ENCODE data around the gene DEPP1.

The DEPP1 gene

DNA sequence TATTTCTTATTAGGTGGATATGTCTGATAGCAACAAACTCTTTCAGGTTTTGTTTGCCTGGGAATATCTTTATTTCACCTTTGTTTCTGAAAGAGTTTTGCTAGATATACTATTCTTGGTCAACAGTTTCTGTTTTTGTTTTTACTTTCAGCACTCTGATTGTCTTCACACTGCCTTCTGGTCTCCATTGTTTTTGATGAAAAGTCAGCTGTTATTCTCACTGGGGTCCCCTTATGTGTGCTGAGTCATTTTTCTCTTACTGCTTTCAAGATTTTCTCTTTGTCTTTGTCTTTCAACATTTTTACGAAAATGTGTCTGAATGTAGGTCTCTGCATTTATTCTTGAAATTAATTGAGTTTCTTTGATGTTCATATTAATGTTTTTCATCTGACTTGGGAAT is 34.3 kb downstream of the DEPP1 start:
- H3K4me1 ChIP-seq (ENCODE audit: control insufficient read depth in 2 of 2, insufficient read depth in 2 of 2, low read length in 2 of 2): peaks cover 0 to 2% of the 10 kb centered on the region in 2 donors
- no peak overlapping the region for H3K9ac ChIP-seq (ENCODE audit: low read depth in 1 of 2, low read length in 2 of 2)
- no peaks in the 10 kb centered on the region for H3K36me3 ChIP-seq (ENCODE audit: control insufficient read depth in 2 of 2, insufficient read depth in 2 of 2, low read length in 2 of 2)
- no peak overlapping the region for H3K27ac ChIP-seq (ENCODE audit: low read depth in 2 of 2, low read length in 2 of 2)
- H3K9me3 ChIP-seq (ENCODE audit: control insufficient read depth in 2 of 2, low read length in 2 of 2): no peaks in the 10 kb centered on the region
- H3K27me3 ChIP-seq (ENCODE audit: control insufficient read depth in 2 of 2, insufficient read depth in 2 of 2, low read length in 2 of 2): no peaks in the 10 kb centered on the region
- H3K4me3 ChIP-seq (ENCODE audit: low read length in 2 of 2): no peak overlapping the region

DNA sequence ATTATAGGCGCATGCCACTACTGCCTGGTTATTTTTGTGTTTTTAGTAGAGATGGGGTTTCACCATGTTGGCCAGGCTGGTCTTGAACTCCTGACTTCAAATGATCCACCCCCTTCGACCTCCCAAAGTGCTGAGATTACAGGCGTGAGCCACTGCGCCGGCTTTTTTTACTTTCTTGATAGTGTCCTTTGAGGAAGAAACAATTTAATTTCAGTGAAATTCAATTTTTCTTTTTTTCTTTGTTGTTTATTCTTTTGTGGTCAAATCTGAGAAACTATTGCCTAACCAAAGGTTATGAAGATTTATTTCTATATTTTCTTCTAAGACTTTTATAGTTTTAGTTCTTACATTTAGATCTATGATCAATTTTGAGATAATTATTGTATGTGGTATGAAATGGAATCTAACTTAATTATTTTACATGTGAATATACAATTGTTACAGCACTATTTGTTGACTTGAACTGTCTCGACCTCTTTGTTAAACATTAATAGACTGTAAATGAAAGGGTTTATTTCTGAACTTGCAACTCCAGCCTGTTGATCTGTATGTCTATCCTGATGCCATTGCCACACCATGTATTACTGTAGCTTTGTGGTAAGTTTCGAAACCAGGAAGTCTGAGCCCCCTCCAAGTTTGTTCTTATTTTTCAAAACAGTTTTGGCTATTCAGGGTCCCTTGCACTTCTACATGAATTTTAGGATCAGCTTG is 38.8 kb downstream of the DEPP1 start:
- Histone ChIP-seq H3K4me3 (ENCODE audit: low read length in 2 of 2) (no peak overlapping the region), H3K4me1 (ENCODE audit: control insufficient read depth in 2 of 2, insufficient read depth in 2 of 2, low read length in 2 of 2) (no peaks in the 10 kb centered on the region), H3K9me3 (ENCODE audit: control insufficient read depth in 2 of 2, low read length in 2 of 2) (no peaks in the 10 kb centered on the region), H3K9ac (ENCODE audit: low read depth in 1 of 2, low read length in 2 of 2) (no peak overlapping the region), H3K27me3 (ENCODE audit: control insufficient read depth in 2 of 2, insufficient read depth in 2 of 2, low read length in 2 of 2) (no peaks in the 10 kb centered on the region), H3K36me3 (ENCODE audit: control insufficient read depth in 2 of 2, insufficient read depth in 2 of 2, low read length in 2 of 2) (no peaks in the 10 kb centered on the region), H3K27ac (ENCODE audit: low read depth in 2 of 2, low read length in 2 of 2) (no peak overlapping the region)

DNA sequence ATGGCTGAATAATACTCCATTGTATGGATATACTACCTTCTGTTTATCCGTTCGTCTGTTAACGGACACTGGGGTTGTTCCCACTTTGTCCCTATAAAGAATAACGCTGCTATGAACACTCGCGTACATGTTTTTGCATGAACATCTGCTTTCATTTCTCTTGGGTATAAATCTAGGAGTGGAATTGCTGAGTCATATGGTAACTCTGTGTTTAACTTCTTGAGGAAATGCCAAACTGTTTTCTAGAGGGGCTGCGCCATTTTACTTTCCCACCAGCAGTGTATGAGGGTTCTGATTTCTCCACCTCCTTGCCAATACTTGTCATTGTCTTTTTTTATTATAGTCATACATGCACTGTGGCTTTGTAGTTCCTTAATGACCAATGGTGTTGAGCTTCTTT is 39.7 kb downstream of the DEPP1 start:
- Histone ChIP-seq H3K4me3 (ENCODE audit: low read length in 2 of 2) (no peak overlapping the region), H3K4me1 (ENCODE audit: control insufficient read depth in 2 of 2, insufficient read depth in 2 of 2, low read length in 2 of 2) (no peaks in the 10 kb centered on the region), H3K27ac (ENCODE audit: low read depth in 2 of 2, low read length in 2 of 2) (no peak overlapping the region), H3K9ac (ENCODE audit: low read depth in 1 of 2, low read length in 2 of 2) (no peak overlapping the region), H3K36me3 (ENCODE audit: control insufficient read depth in 2 of 2, insufficient read depth in 2 of 2, low read length in 2 of 2) (no peaks in the 10 kb centered on the region), H3K9me3 (ENCODE audit: control insufficient read depth in 2 of 2, low read length in 2 of 2) (no peaks in the 10 kb centered on the region), H3K27me3 (ENCODE audit: control insufficient read depth in 2 of 2, insufficient read depth in 2 of 2, low read length in 2 of 2) (no peaks in the 10 kb centered on the region)

DNA sequence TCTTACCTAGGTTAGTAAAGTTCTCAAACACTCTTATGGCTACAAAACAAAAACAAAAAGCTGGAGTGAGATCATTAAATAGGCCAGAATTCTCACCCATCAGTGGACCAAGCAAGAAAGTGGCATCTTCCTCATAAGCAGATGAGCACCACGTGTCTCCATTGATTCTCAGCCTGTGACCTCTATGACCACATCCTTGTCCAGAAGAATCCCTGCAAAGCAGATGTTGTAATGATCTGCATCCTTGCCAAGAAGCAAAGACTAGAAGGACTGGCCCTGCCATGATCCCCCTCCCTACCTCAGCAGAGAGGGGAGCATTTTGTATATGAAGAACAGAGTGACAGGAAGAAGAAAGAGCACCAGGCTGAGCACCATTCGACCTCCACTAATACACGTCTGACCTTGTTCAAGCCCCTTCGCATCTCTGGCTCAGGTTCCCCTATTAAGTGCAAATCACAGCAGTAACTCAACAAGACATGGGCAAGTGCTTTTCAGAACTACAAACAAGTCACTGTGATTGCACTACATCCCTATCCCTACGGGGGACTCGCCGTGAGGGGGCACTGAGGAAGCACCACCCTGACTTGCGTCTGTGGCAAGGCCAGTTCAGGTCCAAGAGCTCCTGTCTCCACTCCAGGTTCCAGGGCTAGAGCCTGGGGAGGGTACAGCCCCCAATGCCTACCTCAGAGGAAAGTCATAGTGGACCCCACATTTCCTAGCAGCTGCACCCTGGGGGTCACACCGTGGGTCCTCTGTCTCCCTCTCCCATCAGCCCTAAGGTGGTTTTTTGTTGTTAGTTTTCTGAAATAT is 41.2 kb downstream of the DEPP1 start:
- H3K36me3 ChIP-seq (ENCODE audit: control insufficient read depth in 2 of 2, insufficient read depth in 2 of 2, low read length in 2 of 2): no peaks in the 10 kb centered on the region
- no peak overlapping the region for H3K4me3 ChIP-seq (ENCODE audit: low read length in 2 of 2)
- H3K27ac ChIP-seq (ENCODE audit: low read depth in 2 of 2, low read length in 2 of 2): no peak overlapping the region
- no peaks in the 10 kb centered on the region for H3K9me3 ChIP-seq (ENCODE audit: control insufficient read depth in 2 of 2, low read length in 2 of 2)
- H3K27me3 ChIP-seq (ENCODE audit: control insufficient read depth in 2 of 2, insufficient read depth in 2 of 2, low read length in 2 of 2): no peaks in the 10 kb centered on the region
- H3K4me1 ChIP-seq (ENCODE audit: control insufficient read depth in 2 of 2, insufficient read depth in 2 of 2, low read length in 2 of 2): peaks cover 0 to 2% of the 10 kb centered on the region in 2 donors
- H3K9ac ChIP-seq (ENCODE audit: low read depth in 1 of 2, low read length in 2 of 2): no peak overlapping the region

DNA sequence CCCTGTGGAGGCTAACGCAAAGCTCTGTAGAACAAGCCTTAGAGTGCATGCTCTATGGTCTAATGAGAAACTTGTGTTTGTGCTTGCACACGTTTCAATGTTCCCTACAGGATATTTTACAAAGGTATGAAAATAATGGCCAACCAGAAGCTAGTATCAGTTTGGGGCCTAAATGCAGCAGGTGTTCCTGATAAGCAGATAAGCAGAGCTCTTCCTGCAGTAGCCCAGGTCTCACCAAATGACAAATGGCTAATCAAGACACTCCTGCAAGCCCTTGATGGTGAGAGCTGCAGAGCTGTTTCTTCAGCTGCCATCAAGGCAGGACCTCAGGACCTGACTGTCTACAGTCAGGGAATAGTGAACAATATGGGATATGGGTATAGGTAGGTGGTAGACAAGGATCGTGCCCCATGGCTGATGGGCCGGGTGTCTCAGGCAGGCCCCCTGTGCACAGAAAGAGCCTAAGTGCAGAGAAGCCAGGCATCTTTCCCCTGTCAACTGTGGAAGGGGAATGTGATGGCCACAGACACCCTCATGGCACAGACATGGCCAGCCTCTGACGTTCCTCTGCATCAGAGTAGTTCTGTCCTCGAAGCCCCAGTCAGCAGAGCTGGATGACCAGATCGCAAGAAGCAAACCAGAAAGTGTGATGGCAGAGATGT is 42.2 kb downstream of the DEPP1 start:
- Histone ChIP-seq H3K27ac (ENCODE audit: low read depth in 2 of 2, low read length in 2 of 2) (peak overlapping the region in 1 of 2 donors; percentile 5), H3K4me3 (ENCODE audit: low read length in 2 of 2) (no peak overlapping the region), H3K27me3 (ENCODE audit: control insufficient read depth in 2 of 2, insufficient read depth in 2 of 2, low read length in 2 of 2) (no peaks in the 10 kb centered on the region), H3K9ac (ENCODE audit: low read depth in 1 of 2, low read length in 2 of 2) (no peak overlapping the region), H3K9me3 (ENCODE audit: control insufficient read depth in 2 of 2, low read length in 2 of 2) (no peaks in the 10 kb centered on the region), H3K36me3 (ENCODE audit: control insufficient read depth in 2 of 2, insufficient read depth in 2 of 2, low read length in 2 of 2) (no peaks in the 10 kb centered on the region), H3K4me1 (ENCODE audit: control insufficient read depth in 2 of 2, insufficient read depth in 2 of 2, low read length in 2 of 2) (peaks cover 0 to 2% of the 10 kb centered on the region in 2 donors)

DNA sequence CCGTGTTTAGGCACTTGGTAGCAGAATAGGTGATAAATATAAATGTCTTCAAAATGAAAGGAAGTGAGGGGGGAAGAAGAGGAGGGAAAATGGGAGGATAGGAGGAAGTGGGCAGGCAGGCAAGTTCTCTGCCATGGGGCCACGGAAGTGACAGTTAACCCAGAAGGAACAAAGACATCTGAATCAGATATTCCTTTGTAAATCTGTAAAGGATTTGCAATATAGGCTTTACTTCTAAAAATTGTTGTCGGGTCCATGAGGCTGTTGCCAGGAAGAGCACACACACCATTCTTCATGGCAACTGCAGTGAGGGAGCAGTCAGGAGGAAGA is 42.7 kb downstream of the DEPP1 start:
- H3K4me1 ChIP-seq (ENCODE audit: control insufficient read depth in 2 of 2, insufficient read depth in 2 of 2, low read length in 2 of 2): peaks cover 0 to 2% of the 10 kb centered on the region in 2 donors
- H3K9ac ChIP-seq (ENCODE audit: low read depth in 1 of 2, low read length in 2 of 2): no peak overlapping the region
- no peak overlapping the region for H3K4me3 ChIP-seq (ENCODE audit: low read length in 2 of 2)
- H3K27me3 ChIP-seq (ENCODE audit: control insufficient read depth in 2 of 2, insufficient read depth in 2 of 2, low read length in 2 of 2): no peaks in the 10 kb centered on the region
- H3K36me3 ChIP-seq (ENCODE audit: control insufficient read depth in 2 of 2, insufficient read depth in 2 of 2, low read length in 2 of 2): no peaks in the 10 kb centered on the region
- no peaks in the 10 kb centered on the region for H3K9me3 ChIP-seq (ENCODE audit: control insufficient read depth in 2 of 2, low read length in 2 of 2)
- H3K27ac ChIP-seq (ENCODE audit: low read depth in 2 of 2, low read length in 2 of 2): peak overlapping the region in 1 of 2 donors; percentile 5

DNA sequence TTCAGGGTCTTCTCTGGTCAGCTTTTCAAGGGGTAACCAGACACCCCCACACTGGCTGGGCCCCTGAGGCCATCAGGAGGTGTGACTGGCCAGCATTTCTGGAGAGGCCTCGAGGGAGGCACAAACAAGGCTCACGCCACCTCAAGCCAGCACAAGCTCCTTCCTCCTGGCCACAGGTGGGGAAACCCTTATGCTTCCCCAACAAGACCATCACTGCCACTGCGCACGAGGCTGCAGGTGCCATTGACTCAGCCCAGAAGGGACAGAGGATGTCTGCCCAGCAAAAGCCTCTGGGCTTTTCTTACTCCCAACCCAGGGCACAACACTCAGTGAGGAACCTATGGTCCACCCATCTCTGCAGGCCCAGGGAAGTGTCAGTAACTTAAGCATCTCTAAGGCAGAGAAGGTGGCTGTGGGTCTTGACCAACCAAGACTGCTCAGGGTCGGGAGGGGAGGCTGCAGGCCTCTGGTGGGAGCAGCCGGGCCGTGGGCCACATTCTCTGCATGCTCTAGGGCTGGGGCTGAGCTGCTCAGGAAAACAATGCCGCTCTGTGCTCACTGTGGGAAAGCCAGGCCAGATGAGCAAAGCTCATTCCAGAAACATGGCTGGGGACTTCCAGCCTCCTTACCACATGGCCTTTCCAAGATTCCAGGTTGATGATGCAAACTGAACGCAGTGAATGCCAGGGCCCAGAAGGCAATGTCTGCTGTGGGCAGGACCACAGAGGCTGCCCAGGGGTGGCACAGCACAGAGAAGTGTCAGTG is 43.2 kb downstream of the DEPP1 start:
- Histone ChIP-seq H3K4me1 (ENCODE audit: control insufficient read depth in 2 of 2, insufficient read depth in 2 of 2, low read length in 2 of 2) (peaks cover 0 to 2% of the 10 kb centered on the region in 2 donors), H3K9ac (ENCODE audit: low read depth in 1 of 2, low read length in 2 of 2) (no peak overlapping the region), H3K36me3 (ENCODE audit: control insufficient read depth in 2 of 2, insufficient read depth in 2 of 2, low read length in 2 of 2) (no peaks in the 10 kb centered on the region), H3K4me3 (ENCODE audit: low read length in 2 of 2) (no peak overlapping the region), H3K27ac (ENCODE audit: low read depth in 2 of 2, low read length in 2 of 2) (peak overlapping the region in 1 of 2 donors; percentile 11), H3K27me3 (ENCODE audit: control insufficient read depth in 2 of 2, insufficient read depth in 2 of 2, low read length in 2 of 2) (no peaks in the 10 kb centered on the region), H3K9me3 (ENCODE audit: control insufficient read depth in 2 of 2, low read length in 2 of 2) (no peaks in the 10 kb centered on the region)

DNA sequence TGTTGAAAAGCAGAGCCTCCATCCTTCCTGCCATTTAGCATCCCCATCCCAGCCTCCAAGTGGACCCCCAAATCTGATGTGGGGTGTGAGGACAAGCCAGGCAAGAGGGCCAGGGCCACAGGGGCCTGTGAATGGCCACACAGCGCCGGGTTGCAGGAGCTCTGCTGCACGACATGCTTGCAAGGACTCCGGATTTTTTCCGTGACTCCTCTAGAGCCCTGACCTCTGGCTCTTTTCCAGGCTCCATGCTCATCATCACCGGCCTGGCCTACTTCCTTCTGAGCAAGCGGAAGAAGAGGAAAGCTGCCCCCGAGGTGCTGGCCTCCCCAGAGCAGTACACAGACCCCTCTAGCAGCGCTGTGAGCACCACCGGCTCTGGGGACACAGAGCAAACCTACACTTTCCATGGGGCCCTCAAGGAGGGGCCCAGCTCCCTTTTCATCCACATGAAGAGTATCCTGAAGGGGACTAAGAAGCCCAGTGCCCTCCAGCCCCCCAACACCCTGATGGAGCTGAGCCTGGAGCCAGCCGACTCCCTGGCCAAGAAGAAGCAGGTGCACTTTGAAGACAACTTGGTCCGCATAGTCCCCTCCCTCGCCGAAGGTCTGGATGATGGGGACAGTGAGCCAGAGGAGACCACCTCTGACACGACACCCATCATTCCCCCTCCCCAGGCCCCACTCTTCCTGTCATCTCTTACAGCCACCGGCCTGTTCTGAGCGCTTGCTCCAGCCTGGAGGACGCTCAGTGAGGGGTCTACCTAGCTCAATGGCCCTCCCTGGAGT is 44.0 kb downstream of the DEPP1 start:
- no peaks in the 10 kb centered on the region for H3K27me3 ChIP-seq (ENCODE audit: control insufficient read depth in 2 of 2, insufficient read depth in 2 of 2, low read length in 2 of 2)
- H3K4me1 ChIP-seq (ENCODE audit: control insufficient read depth in 2 of 2, insufficient read depth in 2 of 2, low read length in 2 of 2): peaks cover 0 to 2% of the 10 kb centered on the region in 2 donors
- H3K36me3 ChIP-seq (ENCODE audit: control insufficient read depth in 2 of 2, insufficient read depth in 2 of 2, low read length in 2 of 2): no peaks in the 10 kb centered on the region
- no peak overlapping the region for H3K4me3 ChIP-seq (ENCODE audit: low read length in 2 of 2)
- H3K27ac ChIP-seq (ENCODE audit: low read depth in 2 of 2, low read length in 2 of 2): peak overlapping the region in 1 of 2 donors; percentile 11
- no peak overlapping the region for H3K9ac ChIP-seq (ENCODE audit: low read depth in 1 of 2, low read length in 2 of 2)
- H3K9me3 ChIP-seq (ENCODE audit: control insufficient read depth in 2 of 2, low read length in 2 of 2): no peaks in the 10 kb centered on the region

DNA sequence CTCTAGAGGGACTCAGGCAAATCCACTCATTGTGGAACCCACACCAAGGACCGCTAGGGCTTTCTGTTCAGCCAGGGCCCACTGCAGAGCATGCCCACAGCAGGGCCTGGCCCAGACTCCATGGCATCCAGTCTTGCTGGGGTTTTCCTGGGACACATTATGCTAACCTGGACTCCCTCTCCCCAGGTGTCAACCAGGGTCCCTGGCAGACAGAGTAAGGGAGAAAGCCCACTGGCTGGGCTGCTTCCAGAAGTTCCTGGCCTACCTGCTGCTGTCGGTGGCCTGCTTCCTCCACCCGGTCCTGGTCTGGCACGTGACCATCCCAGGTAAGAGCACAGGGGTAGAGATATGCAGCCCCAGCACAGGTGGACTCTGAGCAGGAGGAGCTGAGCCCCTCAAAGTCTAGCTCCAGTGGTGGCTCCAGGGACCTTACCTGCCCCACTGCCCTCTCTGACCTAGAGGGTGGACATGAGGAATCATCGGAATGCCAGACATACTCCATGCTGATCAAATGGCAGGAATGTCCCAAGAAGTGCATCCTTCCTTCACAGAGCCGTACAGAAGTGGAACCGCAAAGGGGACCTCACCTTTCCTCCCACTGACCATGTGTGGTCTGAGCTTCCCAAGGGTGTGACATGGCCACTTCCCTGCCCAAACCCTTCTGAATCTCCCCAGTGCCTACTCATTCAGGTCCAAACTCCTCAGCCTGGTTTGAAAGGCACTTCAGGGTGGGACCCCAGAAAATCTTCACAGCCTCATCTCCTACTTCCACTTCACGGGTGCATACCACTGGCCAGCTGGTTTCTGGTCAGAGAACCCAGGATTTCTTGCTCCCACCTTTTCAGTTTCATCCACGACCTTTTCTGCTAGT is 44.9 kb downstream of the DEPP1 start:
- Histone ChIP-seq H3K4me1 (ENCODE audit: control insufficient read depth in 2 of 2, insufficient read depth in 2 of 2, low read length in 2 of 2) (peaks cover 0 to 2% of the 10 kb centered on the region in 2 donors), H3K27me3 (ENCODE audit: control insufficient read depth in 2 of 2, insufficient read depth in 2 of 2, low read length in 2 of 2) (no peaks in the 10 kb centered on the region)

More for the DNA sequence above, 44.9 kb downstream of the DEPP1 start:
- H3K9ac ChIP-seq (ENCODE audit: low read depth in 1 of 2, low read length in 2 of 2): no peak overlapping the region
- no peak overlapping the region for H3K27ac ChIP-seq (ENCODE audit: low read depth in 2 of 2, low read length in 2 of 2)
- no peak overlapping the region for H3K4me3 ChIP-seq (ENCODE audit: low read length in 2 of 2)
- no peaks in the 10 kb centered on the region for H3K36me3 ChIP-seq (ENCODE audit: control insufficient read depth in 2 of 2, insufficient read depth in 2 of 2, low read length in 2 of 2)
- no peaks in the 10 kb centered on the region for H3K9me3 ChIP-seq (ENCODE audit: control insufficient read depth in 2 of 2, low read length in 2 of 2)
